ENCODE measurements around the gene KCNMA1.

KCNMA1 gene

DNA sequence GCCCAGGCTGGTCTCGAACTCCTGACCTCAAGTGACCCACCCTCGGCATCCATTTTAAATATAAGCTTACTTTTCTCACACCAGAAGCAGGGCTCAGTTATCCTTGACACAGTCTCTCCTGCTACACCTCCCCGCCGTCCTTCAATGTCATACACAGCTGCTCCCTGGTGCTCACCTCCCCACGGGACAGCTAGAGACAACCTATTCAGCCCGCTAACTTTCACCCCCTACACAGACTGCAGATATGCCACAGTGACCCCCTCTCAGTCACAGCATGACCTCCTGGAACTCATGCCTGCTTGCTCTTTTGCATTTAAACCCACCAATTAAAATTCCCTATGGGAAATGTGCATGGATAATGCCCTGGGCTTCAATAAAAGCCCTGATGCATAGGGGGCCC, 44.2 kb upstream of the KCNMA1 start:
- no peak for TF ChIP-seq CTCF (IDR thresholded peaks at IDR 0.05; ENCODE audit: control insufficient read depth, insufficient read depth, low read depth, low read length, missing control alignments)
- no peak for DNase-seq (ENCODE audit: low read depth)
- H3K4me3 ChIP-seq (ENCODE audit: control insufficient read depth, low read depth, low read length) = no peak overlapping the region

DNA sequence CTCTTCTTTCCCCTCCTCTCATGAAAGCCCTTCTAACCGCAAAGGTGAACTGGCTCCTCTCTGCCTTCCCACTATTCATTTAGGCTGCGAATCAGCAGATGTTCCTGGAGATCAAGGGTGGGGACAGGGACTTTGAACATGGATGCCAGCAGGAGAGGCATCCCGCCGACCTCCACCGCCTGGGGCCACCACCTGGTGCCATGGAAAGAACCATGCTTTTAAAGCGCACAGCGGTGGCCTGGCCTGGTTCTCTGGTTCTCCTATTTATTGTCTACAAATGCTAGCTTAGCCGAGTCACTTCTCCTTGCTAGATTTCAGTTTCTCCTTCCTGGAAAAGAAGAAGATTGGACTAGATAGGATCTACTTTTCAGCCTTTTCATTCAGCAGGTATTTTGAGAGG, 43.2 kb upstream of the KCNMA1 start:
- no peak for DNase-seq (ENCODE audit: low read depth)
- no peak overlapping the region for H3K4me3 ChIP-seq (ENCODE audit: control insufficient read depth, low read depth, low read length)
- no peak for TF ChIP-seq CTCF (IDR thresholded peaks at IDR 0.05; ENCODE audit: control insufficient read depth, insufficient read depth, low read depth, low read length, missing control alignments)

- DNase-seq (ENCODE audit: low read depth) = no peak
- TF ChIP-seq CTCF (IDR thresholded peaks at IDR 0.05; ENCODE audit: control insufficient read depth, insufficient read depth, low read depth, low read length, missing control alignments) = no peak
- H3K4me3 ChIP-seq (ENCODE audit: control insufficient read depth, low read depth, low read length) = no peak overlapping the region
Observed at GRCh38 chr10:77680065-77680464, 42.5 kb upstream of the KCNMA1 start.

DNA sequence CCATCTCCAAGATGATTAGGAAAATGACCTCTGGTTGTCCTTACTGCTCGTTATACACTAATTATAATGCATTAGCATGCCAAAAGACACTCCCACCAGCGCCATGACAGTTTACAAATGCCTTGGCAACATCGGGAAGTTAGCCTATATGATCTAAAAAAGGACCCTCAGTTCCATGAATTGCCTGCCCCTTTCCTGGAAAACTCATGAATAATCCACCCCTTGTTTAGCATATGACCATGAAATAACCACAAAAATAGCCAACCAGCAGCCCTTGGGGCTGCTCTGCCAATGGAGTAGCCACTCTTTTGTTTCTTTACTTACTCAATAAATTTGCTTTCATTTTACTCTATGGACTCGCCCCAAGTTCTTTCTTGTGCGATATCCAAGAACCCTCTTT, 41.6 kb upstream of the KCNMA1 start:
- no peak for DNase-seq (ENCODE audit: low read depth)
- no peak overlapping the region for H3K4me3 ChIP-seq (ENCODE audit: control insufficient read depth, low read depth, low read length)
- TF ChIP-seq CTCF (IDR thresholded peaks at IDR 0.05; ENCODE audit: control insufficient read depth, insufficient read depth, low read depth, low read length, missing control alignments) = no peak

DNA sequence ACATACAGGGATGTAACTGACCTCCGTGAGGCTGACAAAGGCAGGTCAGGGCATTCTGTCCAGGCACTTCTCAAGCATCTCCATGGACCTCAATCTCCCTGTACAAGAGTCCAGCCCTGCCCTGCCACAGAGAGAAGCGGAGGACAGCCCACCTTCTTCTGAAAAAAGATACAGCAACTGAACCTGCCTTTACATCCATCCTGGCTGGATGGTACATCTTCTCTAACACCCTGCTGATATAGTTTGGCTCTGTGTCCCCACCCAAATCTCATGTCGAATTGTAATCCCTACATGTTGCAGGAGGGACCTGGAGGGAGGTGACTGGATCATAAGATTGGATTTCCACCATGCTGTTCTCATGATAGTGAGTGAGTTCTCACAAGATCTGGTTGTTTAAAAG, 40.5 kb upstream of the KCNMA1 start:
- no peak for TF ChIP-seq CTCF (IDR thresholded peaks at IDR 0.05; ENCODE audit: control insufficient read depth, insufficient read depth, low read depth, low read length, missing control alignments)
- no peak for DNase-seq (ENCODE audit: low read depth)
- no peak overlapping the region for H3K4me3 ChIP-seq (ENCODE audit: control insufficient read depth, low read depth, low read length)

DNA sequence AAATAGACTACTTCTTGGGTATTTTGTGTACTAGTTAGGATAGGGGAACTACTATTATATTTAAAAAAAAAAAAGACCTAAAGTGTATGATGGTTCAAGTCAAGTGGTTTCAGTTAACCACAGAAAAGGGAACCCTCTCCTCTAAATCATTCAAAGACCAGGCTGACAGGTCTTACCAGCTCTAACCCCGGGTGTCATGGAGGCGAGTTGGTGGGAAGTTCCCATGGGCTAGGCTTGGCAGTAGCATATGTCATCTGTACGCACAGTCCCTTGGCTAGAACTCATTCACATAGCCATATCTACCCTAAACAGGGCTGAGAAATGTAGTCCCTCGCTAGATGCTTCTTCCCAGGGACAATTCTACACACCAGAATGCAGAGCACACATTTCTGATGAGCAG, 37.7 kb upstream of the KCNMA1 start:
- TF ChIP-seq CTCF (IDR thresholded peaks at IDR 0.05; ENCODE audit: control insufficient read depth, insufficient read depth, low read depth, low read length, missing control alignments) = no peak
- no peak overlapping the region for H3K4me3 ChIP-seq (ENCODE audit: control insufficient read depth, low read depth, low read length)
- no peak for DNase-seq (ENCODE audit: low read depth)

- no peak overlapping the region for H3K4me3 ChIP-seq (ENCODE audit: control insufficient read depth, low read depth, low read length)
- DNase-seq (ENCODE audit: low read depth) = no peak
- TF ChIP-seq CTCF (IDR thresholded peaks at IDR 0.05; ENCODE audit: control insufficient read depth, insufficient read depth, low read depth, low read length, missing control alignments) = no peak
Observed at GRCh38 chr10:77673515-77674140, 36.0 kb upstream of the KCNMA1 start.
